Measurements from ENCODE around the gene DHRS9.

DNA sequence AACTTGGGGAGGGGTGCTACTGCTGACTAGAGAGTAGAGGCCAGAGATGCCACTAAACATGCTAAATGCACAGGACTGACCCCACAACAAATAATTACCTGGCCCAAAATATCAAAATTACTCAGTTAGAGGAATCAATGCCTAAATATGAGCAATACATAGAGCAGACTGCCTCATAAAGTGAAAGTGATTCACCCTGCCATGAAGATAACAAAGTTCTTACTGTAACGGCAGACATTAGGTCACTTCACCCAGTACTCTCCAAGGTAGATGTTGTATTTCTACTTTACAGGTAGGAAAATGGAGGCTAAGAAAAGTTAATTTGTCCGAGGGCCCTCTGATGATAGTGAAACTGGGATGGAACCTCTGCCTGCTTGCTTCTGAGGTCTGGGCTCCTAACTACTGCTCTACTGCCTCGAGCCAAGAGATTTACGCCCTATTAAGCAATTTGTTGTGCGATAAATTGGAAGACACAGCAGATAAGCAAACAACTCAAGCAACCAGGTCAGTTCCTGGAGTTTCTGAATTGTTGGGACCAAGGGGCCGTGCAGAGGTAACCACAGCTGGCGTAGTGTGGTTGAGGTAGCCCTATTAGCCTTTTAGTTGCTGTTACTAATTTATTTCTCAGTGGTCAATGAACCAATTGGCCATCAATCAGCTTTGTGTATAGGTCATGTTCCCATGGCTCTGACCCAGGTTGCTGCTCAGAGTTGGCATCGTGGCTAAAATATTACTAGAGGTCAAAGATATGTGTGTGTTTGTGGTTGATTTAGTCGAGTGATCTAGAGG is 4.8 kb downstream of the DHRS9 start:
- TF ChIP-seq MXI1 (IDR thresholded peaks at IDR 0.05; ENCODE audit: borderline replicate concordance, low read depth, low read length) (no peak), RFX5 (IDR thresholded peaks at IDR 0.05; ENCODE audit: low read depth, low read length) (no peak), SMC3 (IDR thresholded peaks at IDR 0.05; ENCODE audit: low read depth, low read length) (no peak), POLR2A (IDR thresholded peaks at IDR 0.05; ENCODE audit: low read depth, low read length) (no peak), MAZ (IDR thresholded peaks at IDR 0.05; ENCODE audit: borderline replicate concordance, low read depth, low read length) (no peak), CHD1 (IDR thresholded peaks at IDR 0.05; ENCODE audit: low read depth, low read length) (no peak), FOS (IDR thresholded peaks at IDR 0.05; ENCODE audit: low read depth, low read length) (no peak), CEBPB (IDR thresholded peaks at IDR 0.05; ENCODE audit: low read depth, low read length) (no peak), BHLHE40 (IDR thresholded peaks at IDR 0.05; ENCODE audit: low read depth, low read length) (no peak), RAD21 (IDR thresholded peaks at IDR 0.05; ENCODE audit: low read length) (no peak)
- TF ChIP-seq, protein P1, sequence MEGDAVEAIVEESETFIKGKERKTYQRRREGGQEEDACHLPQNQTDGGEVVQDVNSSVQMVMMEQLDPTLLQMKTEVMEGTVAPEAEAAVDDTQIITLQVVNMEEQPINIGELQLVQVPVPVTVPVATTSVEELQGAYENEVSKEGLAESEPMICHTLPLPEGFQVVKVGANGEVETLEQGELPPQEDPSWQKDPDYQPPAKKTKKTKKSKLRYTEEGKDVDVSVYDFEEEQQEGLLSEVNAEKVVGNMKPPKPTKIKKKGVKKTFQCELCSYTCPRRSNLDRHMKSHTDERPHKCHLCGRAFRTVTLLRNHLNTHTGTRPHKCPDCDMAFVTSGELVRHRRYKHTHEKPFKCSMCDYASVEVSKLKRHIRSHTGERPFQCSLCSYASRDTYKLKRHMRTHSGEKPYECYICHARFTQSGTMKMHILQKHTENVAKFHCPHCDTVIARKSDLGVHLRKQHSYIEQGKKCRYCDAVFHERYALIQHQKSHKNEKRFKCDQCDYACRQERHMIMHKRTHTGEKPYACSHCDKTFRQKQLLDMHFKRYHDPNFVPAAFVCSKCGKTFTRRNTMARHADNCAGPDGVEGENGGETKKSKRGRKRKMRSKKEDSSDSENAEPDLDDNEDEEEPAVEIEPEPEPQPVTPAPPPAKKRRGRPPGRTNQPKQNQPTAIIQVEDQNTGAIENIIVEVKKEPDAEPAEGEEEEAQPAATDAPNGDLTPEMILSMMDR (conservative IDR thresholded peaks at IDR 0.05; ENCODE audit: low read depth, low read length): no peak
